A673 (cell line): Measurements from ENCODE around the gene ANKS1B.

Experiments used
- EZH2 ChIP-seq: fragments of 200-600 bp; sonication (generic); IDR thresholded peaks from 2 replicates; pipeline ENCODE4 v1.6.1; 2017; ENCODE audit warnings: borderline replicate concordance, low read depth, mild to moderate bottlenecking, mixed read lengths, antibody characterized with exemption, low read length; ENCODE audit not compliant: poor library complexity, severe bottlenecking
- TF ChIP-seq, protein P1 (sequence below): fragments of 300-800, 200-600 bp; sonication (generic); conservative IDR thresholded peaks from 2 replicates; pipeline ENCODE4 v1.5.1; 2017; ENCODE audit warnings: low read depth, mild to moderate bottlenecking, antibody characterized with exemption, low read length, moderate library complexity, mixed read lengths

DNA sequence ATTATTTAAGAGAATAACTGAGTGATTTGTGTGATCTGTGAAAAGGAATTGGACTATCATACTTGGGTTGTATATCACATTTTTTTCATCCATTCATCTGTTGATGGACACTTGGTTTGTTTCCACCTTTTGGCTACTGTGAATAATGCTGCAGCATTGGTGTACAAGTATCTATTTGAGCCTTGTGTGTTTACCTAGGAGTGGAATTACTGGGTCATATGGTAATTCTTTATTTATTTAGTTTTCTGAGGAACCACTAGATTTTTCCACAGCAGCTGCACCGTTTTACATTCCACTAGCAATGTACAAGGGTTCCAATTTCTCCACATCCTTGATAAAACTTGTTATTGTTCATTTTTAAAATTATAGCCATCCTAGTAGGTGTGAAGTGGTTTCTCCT is 1283.6 kb downstream of the ANKS1B start:
- TF ChIP-seq EZH2, result no peak
- TF ChIP-seq, protein P1, sequence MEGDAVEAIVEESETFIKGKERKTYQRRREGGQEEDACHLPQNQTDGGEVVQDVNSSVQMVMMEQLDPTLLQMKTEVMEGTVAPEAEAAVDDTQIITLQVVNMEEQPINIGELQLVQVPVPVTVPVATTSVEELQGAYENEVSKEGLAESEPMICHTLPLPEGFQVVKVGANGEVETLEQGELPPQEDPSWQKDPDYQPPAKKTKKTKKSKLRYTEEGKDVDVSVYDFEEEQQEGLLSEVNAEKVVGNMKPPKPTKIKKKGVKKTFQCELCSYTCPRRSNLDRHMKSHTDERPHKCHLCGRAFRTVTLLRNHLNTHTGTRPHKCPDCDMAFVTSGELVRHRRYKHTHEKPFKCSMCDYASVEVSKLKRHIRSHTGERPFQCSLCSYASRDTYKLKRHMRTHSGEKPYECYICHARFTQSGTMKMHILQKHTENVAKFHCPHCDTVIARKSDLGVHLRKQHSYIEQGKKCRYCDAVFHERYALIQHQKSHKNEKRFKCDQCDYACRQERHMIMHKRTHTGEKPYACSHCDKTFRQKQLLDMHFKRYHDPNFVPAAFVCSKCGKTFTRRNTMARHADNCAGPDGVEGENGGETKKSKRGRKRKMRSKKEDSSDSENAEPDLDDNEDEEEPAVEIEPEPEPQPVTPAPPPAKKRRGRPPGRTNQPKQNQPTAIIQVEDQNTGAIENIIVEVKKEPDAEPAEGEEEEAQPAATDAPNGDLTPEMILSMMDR, result no peak
